H9 (cell line): ENCODE results near the gene ZNF530. TPM values are rescaled to one million over a fixed set of nuclear protein-coding genes. Genes with fewer than 3 reads are reported as not detected.

Experiments used
- DNase-seq: peaks from one replicate; pipeline ENCODE4 v3.0.0-alpha.2; 2017
- H2AFZ ChIP-seq: one replicate; pipeline ENCODE4 v1.6.1; 2013; ENCODE audit warnings: mild to moderate bottlenecking, low read length, control low read depth, moderate library complexity
- H2AK5ac ChIP-seq: 2 replicates; pipeline ENCODE4 v1.6.1; 2013; ENCODE audit warnings: low read length, control low read depth, mixed read lengths; ENCODE audit not compliant: insufficient read length
- H2BK120ac ChIP-seq: one replicate; pipeline ENCODE4 v1.6.1; 2013; ENCODE audit warnings: low read depth, mild to moderate bottlenecking, low read length, control low read depth, inconsistent platforms; ENCODE audit not compliant: poor library complexity, severe bottlenecking
- H2BK12ac ChIP-seq: 2 replicates; pipeline ENCODE4 v1.6.1; 2013; ENCODE audit warnings: low read length, control low read depth, mixed read lengths, low read depth; ENCODE audit not compliant: insufficient read length
- H2BK15ac ChIP-seq: 2 replicates; pipeline ENCODE4 v1.6.1; 2013; ENCODE audit warnings: low read depth, low read length, control low read depth
- H2BK20ac ChIP-seq: one replicate; pipeline ENCODE4 v1.6.1; 2013; ENCODE audit warnings: low read depth, mild to moderate bottlenecking, low read length, control low read depth, inconsistent platforms; ENCODE audit not compliant: poor library complexity, severe bottlenecking
- H2BK5ac ChIP-seq: 2 replicates; pipeline ENCODE4 v1.6.1; 2013; ENCODE audit warnings: low read length, control low read depth, mixed read lengths; ENCODE audit not compliant: insufficient read length
- H3K14ac ChIP-seq: 2 replicates; pipeline ENCODE4 v1.6.1; 2013; ENCODE audit warnings: low read length, control low read depth; ENCODE audit not compliant: insufficient read depth
- H3K18ac ChIP-seq: 2 replicates; pipeline ENCODE4 v1.6.1; 2013; ENCODE audit warnings: low read depth, mild to moderate bottlenecking, mixed read lengths, low read length, control low read depth; ENCODE audit not compliant: insufficient read length
- H3K23ac ChIP-seq: 2 replicates; pipeline ENCODE4 v1.6.1; 2013; ENCODE audit warnings: low read length, control low read depth, mixed read lengths, low read depth; ENCODE audit not compliant: insufficient read length
- H3K23me2 ChIP-seq: 2 replicates; pipeline ENCODE4 v1.6.1; 2013; ENCODE audit warnings: low read depth, mild to moderate bottlenecking, mixed read lengths, low read length, control low read depth; ENCODE audit not compliant: insufficient read length, poor library complexity, severe bottlenecking
- H3K27ac ChIP-seq: 2 replicates; pipeline ENCODE4 v1.5.1; 2013; ENCODE audit warnings: low read length, control low read depth, mixed read lengths, low read depth; ENCODE audit not compliant: insufficient read length
- H3K27me3 ChIP-seq: 2 replicates; pipeline ENCODE4 v1.6.1; 2013; ENCODE audit warnings: low read length, control low read depth, inconsistent platforms; ENCODE audit not compliant: insufficient read depth
- H3K4ac ChIP-seq: 2 replicates; pipeline ENCODE4 v1.6.1; 2013; ENCODE audit warnings: low read depth, mild to moderate bottlenecking, control low read depth, inconsistent platforms, low read length, moderate library complexity
- H3K4me1 ChIP-seq: 2 replicates; pipeline ENCODE4 v1.6.1; 2013; ENCODE audit warnings: low read length, control low read depth, inconsistent platforms; ENCODE audit not compliant: insufficient read depth
- H3K4me2 ChIP-seq: 2 replicates; pipeline ENCODE4 v1.6.1; 2013; ENCODE audit warnings: low read length, control low read depth, mixed read lengths; ENCODE audit not compliant: insufficient read length, insufficient read depth
- H3K56ac ChIP-seq: 2 replicates; pipeline ENCODE4 v1.6.1; 2013; ENCODE audit warnings: low read depth, mild to moderate bottlenecking, mixed read lengths, low read length, control low read depth; ENCODE audit not compliant: insufficient read length
- H3K79me1 ChIP-seq: 2 replicates; pipeline ENCODE4 v1.6.1; 2013; ENCODE audit warnings: low read depth, mild to moderate bottlenecking, moderate library complexity, low read length, control low read depth, inconsistent platforms; ENCODE audit not compliant: insufficient read depth, poor library complexity, severe bottlenecking
- H3K79me2 ChIP-seq: 2 replicates; pipeline ENCODE4 v1.6.1; 2013; ENCODE audit warnings: low read length, control low read depth, inconsistent platforms; ENCODE audit not compliant: insufficient read depth
- H3K9ac ChIP-seq: 2 replicates; pipeline ENCODE4 v1.6.1; 2013; ENCODE audit warnings: low read length, control low read depth, mixed read lengths; ENCODE audit not compliant: insufficient read length; ENCODE audit errors: extremely low read depth
- H3K9me3 ChIP-seq: one replicate; pipeline ENCODE4 v1.6.1; 2013; ENCODE audit warnings: low read depth, low read length, inconsistent platforms; ENCODE audit not compliant: control insufficient read depth
- H3T11ph ChIP-seq: one replicate; pipeline ENCODE4 v1.6.1; 2013; ENCODE audit warnings: mild to moderate bottlenecking, low read length, control low read depth, inconsistent platforms
- H4K20me1 ChIP-seq: one replicate; pipeline ENCODE4 v1.6.1; 2013; ENCODE audit not compliant: control insufficient read depth, insufficient read length, insufficient read depth
- H4K5ac ChIP-seq: 2 replicates; pipeline ENCODE4 v1.6.1; 2013; ENCODE audit warnings: low read depth, mild to moderate bottlenecking, mixed read lengths, low read length, control low read depth; ENCODE audit not compliant: insufficient read length
- H4K8ac ChIP-seq: replicated peaks from 2 replicates; pipeline ENCODE4 v1.6.1; 2013; ENCODE audit warnings: low read length, control low read depth, mixed read lengths, low read depth; ENCODE audit not compliant: insufficient read length
- H4K91ac ChIP-seq: 2 replicates; pipeline ENCODE4 v1.6.1; 2013; ENCODE audit warnings: low read depth, mild to moderate bottlenecking, moderate library complexity, mixed read lengths, low read length, control low read depth; ENCODE audit not compliant: insufficient read length
- H3K27ac Mint-ChIP-seq, 3 experiments: 2 replicates in 2 of 3; 3 replicates in 1 of 3; pipeline ENCODE4 v1.8.0; 2020 to 2021; ENCODE audit warnings: mixed read lengths in 3 of 3, mild to moderate bottlenecking in 1 of 3, moderate library complexity in 1 of 3
- H3K27me3 Mint-ChIP-seq: 2 replicates; pipeline ENCODE4 v1.8.0; 2021; ENCODE audit warnings: low read depth, mild to moderate bottlenecking, moderate library complexity, mixed read lengths
- H3K36me3 Mint-ChIP-seq, 3 experiments: 2 replicates in 2 of 3; 3 replicates in 1 of 3; pipeline ENCODE4 v1.8.0; 2020 to 2021; ENCODE audit warnings: low read depth in 3 of 3, mixed read lengths in 3 of 3; ENCODE audit not compliant: insufficient read depth in 1 of 3
- H3K4me1 Mint-ChIP-seq, 2 experiments: 2 replicates each; pipeline ENCODE4 v1.8.0; 2020; ENCODE audit warnings: mixed read lengths in 2 of 2
- H3K4me3 Mint-ChIP-seq, 2 experiments: 2 replicates in 1 of 2; 3 replicates in 1 of 2; pipeline ENCODE4 v1.8.0; 2020 to 2021; ENCODE audit warnings: mild to moderate bottlenecking in 2 of 2, mixed read lengths in 2 of 2, moderate library complexity in 1 of 2
- H3K9me3 Mint-ChIP-seq, 2 experiments: 2 replicates in 1 of 2; 3 replicates in 1 of 2; pipeline ENCODE4 v1.8.0; 2020; ENCODE audit warnings: mild to moderate bottlenecking in 2 of 2, mixed read lengths in 2 of 2, moderate library complexity in 1 of 2
- WGBS: extraction: QIAGEN DNeasy Blood & Tissue Kit; methylation state at CpG from one replicate; pipeline ENCODE4 v1.1.7; 2013; ENCODE audit warnings: missing lambda C conversion rate, low lambda C conversion rate, mixed read lengths; ENCODE audit not compliant: insufficient read length; ENCODE audit errors: extremely low coverage; 5-methylcytosine and 5-hydroxymethylcytosine counted together
- total RNA-seq: library from RNA; stranded (reverse); gene quantifications from 2 replicates; pipeline ENCODE4 v1.2.1, GENCODE V29; 2021
- TF ChIP-seq, protein P1 (sequence below): fragments of 200-600 bp; sonication (generic); conservative IDR thresholded peaks from 3 replicates; pipeline ENCODE4 v1.8.0; 2021; ENCODE audit warnings: antibody characterized with exemption, mild to moderate bottlenecking

Gene ZNF530
- total RNA-seq, 1 experiment from 2014 or later = 9.3 TPM

DNA sequence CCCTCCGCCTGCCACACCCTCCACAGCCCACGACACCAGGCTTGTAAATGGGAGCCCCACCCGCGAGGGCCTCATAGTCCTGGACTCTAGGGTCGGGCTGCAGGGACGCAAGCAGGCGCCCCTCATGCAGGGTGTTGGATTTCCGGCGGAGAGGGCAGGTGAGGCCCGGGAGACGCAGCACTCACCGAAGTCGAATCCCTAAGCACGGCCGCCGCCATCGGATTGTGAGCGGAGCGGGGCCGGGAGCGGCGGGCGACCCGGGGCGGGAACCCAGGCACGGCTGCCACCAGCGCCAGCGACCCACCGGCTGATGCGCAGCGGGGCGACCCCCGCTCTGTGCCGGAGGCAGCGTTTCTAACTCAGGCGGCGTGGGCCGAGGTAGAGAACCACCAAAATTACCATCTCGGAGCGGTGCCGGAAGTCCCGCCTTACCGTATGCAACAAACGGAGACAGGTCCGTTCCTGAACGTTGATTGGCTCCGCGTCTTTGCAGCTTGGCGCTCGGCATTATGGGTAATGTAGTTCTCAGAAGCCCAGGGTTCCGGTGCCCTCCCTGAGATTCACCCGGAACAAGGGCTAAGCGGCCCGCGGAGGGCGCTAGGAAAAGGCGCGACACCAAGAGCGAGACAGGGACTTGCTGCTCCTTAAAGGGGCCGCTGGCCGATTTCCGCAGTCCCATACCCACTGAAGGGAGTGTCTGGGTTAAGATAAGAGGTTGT, 21.0 kb upstream of the ZNF530 start, which contains the start of gene ZNF416:
TSS of gene ZNF416 (minus strand) at position 425 of the 719 bp plus-strand sequence. CDS start at position 218, 207 bp downstream.
- H3T11ph ChIP-seq = no peak within 1 kb of the TSS
- H3K79me2 ChIP-seq = peaks cover 9% of the 10 kb centered on the region; the same call in 1 of the 2 replicates
- H2AK5ac ChIP-seq = no peak within 1 kb of the TSS
- TF ChIP-seq, protein P1, sequence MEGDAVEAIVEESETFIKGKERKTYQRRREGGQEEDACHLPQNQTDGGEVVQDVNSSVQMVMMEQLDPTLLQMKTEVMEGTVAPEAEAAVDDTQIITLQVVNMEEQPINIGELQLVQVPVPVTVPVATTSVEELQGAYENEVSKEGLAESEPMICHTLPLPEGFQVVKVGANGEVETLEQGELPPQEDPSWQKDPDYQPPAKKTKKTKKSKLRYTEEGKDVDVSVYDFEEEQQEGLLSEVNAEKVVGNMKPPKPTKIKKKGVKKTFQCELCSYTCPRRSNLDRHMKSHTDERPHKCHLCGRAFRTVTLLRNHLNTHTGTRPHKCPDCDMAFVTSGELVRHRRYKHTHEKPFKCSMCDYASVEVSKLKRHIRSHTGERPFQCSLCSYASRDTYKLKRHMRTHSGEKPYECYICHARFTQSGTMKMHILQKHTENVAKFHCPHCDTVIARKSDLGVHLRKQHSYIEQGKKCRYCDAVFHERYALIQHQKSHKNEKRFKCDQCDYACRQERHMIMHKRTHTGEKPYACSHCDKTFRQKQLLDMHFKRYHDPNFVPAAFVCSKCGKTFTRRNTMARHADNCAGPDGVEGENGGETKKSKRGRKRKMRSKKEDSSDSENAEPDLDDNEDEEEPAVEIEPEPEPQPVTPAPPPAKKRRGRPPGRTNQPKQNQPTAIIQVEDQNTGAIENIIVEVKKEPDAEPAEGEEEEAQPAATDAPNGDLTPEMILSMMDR = peak; percentile 31; the same call in 2 of the 3 replicates
- no CpG with 5 or more reads among the region's 62 CpGs for WGBS
- no peak within 1 kb of the TSS for H2BK120ac ChIP-seq
- peak; percentile 99 for DNase-seq
- peak within 1 kb of the TSS; percentile 65 for H3K14ac ChIP-seq
- no peaks in the 10 kb centered on the region for H4K20me1 ChIP-seq
- no peak within 1 kb of the TSS for H2BK15ac ChIP-seq
- peaks cover 38% of the 10 kb centered on the region for H3K9me3 ChIP-seq
- peaks cover 6% of the 10 kb centered on the region for H3K4me1 ChIP-seq
- H3K4me2 ChIP-seq = peak within 1 kb of the TSS; percentile 92
- H2AFZ ChIP-seq = no peak within 1 kb of the TSS
- H4K8ac ChIP-seq = no peak within 1 kb of the TSS
- H3K27ac Mint-ChIP-seq = peak within 1 kb of the TSS in 2 of 3 experiments; percentile 51 to 70; a peak in 1 of 7 replicates
- peaks cover 76% of the 10 kb centered on the region in 2 experiments for H3K9me3 Mint-ChIP-seq
- H2BK20ac ChIP-seq = no peak within 1 kb of the TSS
- no peak within 1 kb of the TSS for H3K56ac ChIP-seq
- H3K36me3 Mint-ChIP-seq = peaks cover 53 to 58% (median 55%) of the 10 kb centered on the region in 3 experiments
- H3K27me3 Mint-ChIP-seq = peaks cover 25% of the 10 kb centered on the region
- no peak within 1 kb of the TSS for H2BK5ac ChIP-seq
- no peak within 1 kb of the TSS for H2BK12ac ChIP-seq
- H3K18ac ChIP-seq = no peak within 1 kb of the TSS
- no peak within 1 kb of the TSS for H3K27ac ChIP-seq
- H4K5ac ChIP-seq = no peak within 1 kb of the TSS
- H3K4me1 Mint-ChIP-seq = peaks cover 8 to 11% of the 10 kb centered on the region in 2 experiments; a peak in 3 of 4 replicates
- no peak within 1 kb of the TSS for H3K4ac ChIP-seq
- peaks cover 12% of the 10 kb centered on the region for H3K23me2 ChIP-seq
- no peak within 1 kb of the TSS for H4K91ac ChIP-seq
- peak within 1 kb of the TSS; percentile 45 for H3K9ac ChIP-seq
- no peak within 1 kb of the TSS for H3K23ac ChIP-seq
- peak within 1 kb of the TSS; percentile 77 to 85 for H3K4me3 Mint-ChIP-seq
- H3K79me1 ChIP-seq = no peaks in the 10 kb centered on the region
- no peaks in the 10 kb centered on the region for H3K27me3 ChIP-seq
